Measurements from ENCODE around the gene HAPSTR1. TPM values are rescaled to one million over a fixed set of nuclear protein-coding genes. Genes with fewer than 3 reads are reported as not detected.

The HAPSTR1 gene
- total and polyA plus RNA-seq, 2 of the 13 experiments (the other 11 are each of a cell fraction or from before 2014, with no cell fraction given): 25.2 to 83.2 TPM

DNA sequence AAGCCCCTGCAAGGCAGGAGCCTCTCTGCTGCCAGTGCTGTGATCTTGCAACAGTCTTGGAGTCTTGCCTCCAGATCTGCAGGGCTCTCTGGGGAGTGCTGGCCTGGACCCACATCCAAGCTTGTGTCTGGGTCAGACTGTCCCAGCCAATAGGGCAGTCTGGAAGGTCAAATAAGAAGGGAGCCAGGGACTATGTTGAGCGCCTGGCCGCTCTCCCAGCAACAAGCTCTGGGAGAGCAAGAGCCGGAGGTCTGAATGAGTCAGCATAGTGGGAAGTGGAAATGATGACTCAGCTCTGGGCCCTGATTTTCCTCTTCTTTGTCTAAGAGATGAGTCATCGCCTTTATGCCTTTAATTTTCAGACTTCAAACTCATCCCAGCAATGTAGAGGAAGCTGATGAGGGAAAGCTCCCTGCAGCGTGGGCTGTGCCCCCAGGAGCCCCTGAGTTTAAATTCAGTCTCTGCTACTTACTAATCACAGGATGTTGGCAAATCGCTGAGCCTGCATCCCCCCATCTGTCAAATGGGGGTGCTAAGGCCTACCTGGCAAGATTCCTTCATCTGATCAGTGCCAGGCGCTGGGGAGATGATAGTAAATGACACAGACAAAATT lies 43.6 kb upstream of the HAPSTR1 start (continued):
- TF ChIP-seq, protein P1, sequence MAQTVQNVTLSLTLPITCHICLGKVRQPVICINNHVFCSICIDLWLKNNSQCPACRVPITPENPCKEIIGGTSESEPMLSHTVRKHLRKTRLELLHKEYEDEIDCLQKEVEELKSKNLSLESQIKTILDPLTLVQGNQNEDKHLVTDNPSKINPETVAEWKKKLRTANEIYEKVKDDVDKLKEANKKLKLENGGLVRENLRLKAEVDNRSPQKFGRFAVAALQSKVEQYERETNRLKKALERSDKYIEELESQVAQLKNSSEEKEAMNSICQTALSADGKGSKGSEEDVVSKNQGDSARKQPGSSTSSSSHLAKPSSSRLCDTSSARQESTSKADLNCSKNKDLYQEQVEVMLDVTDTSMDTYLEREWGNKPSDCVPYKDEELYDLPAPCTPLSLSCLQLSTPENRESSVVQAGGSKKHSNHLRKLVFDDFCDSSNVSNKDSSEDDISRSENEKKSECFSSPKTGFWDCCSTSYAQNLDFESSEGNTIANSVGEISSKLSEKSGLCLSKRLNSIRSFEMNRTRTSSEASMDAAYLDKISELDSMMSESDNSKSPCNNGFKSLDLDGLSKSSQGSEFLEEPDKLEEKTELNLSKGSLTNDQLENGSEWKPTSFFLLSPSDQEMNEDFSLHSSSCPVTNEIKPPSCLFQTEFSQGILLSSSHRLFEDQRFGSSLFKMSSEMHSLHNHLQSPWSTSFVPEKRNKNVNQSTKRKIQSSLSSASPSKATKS (CRISPR knock-in tag; IDR thresholded peaks at IDR 0.05): no peak
- TF ChIP-seq ZNF816 (CRISPR knock-in tag; IDR thresholded peaks at IDR 0.05; ENCODE audit: borderline replicate concordance) (0 out of 2 replicates have a peak, but pooled peaks have one; percentile 43), ATRX (CRISPR knock-in tag; IDR thresholded peaks at IDR 0.05; ENCODE audit: borderline replicate concordance) (no peak), NFE2L1 (CRISPR knock-in tag; IDR thresholded peaks at IDR 0.05; ENCODE audit: borderline replicate concordance) (no peak), MIXL1 (CRISPR knock-in tag; IDR thresholded peaks at IDR 0.05) (peak; percentile 71), ZNF382 (CRISPR knock-in tag; IDR thresholded peaks at IDR 0.05; ENCODE audit: borderline replicate concordance) (no peak), ZNF552 (CRISPR knock-in tag; IDR thresholded peaks at IDR 0.05; ENCODE audit: borderline replicate concordance) (no peak), ZNF160 (CRISPR knock-in tag; IDR thresholded peaks at IDR 0.05) (no peak), ZNF704 (CRISPR knock-in tag; IDR thresholded peaks at IDR 0.05; ENCODE audit: borderline replicate concordance) (no peak), PHF8 (CRISPR knock-in tag; IDR thresholded peaks at IDR 0.05) (peak; percentile 25; the same call in 1 of the 2 replicates), ZNF557 (CRISPR knock-in tag; IDR thresholded peaks at IDR 0.05) (no peak), IRF2 (CRISPR knock-in tag; IDR thresholded peaks at IDR 0.05) (no peak), EHMT2 (IDR thresholded peaks at IDR 0.05; ENCODE audit: borderline replicate concordance, low read depth, low read length) (peak; percentile 76; the same call in 1 of the 2 replicates), ZNF841 (CRISPR knock-in tag; IDR thresholded peaks at IDR 0.05; ENCODE audit: borderline replicate concordance) (no peak), SP5 (CRISPR knock-in tag; IDR thresholded peaks at IDR 0.05; ENCODE audit: borderline replicate concordance, low read depth) (no peak), ZNF121 (CRISPR knock-in tag; IDR thresholded peaks at IDR 0.05) (no peak), ZNF670 (CRISPR knock-in tag; IDR thresholded peaks at IDR 0.05; ENCODE audit: borderline replicate concordance) (no peak; the same call in 1 of the 2 replicates), TARDBP (CRISPR knock-in tag; IDR thresholded peaks at IDR 0.05) (no peak), PAF1 (CRISPR knock-in tag; IDR thresholded peaks at IDR 0.05) (no peak), MTF1 (CRISPR knock-in tag; IDR thresholded peaks at IDR 0.05) (no peak), ZFX (CRISPR knock-in tag; IDR thresholded peaks at IDR 0.05; ENCODE audit: low read depth) (peak; percentile 72; the same call in 1 of the 2 replicates), ZNF33A (CRISPR knock-in tag; IDR thresholded peaks at IDR 0.05; ENCODE audit: borderline replicate concordance) (peak; percentile 75; the same call in 1 of the 2 replicates), NAIF1 (CRISPR knock-in tag; IDR thresholded peaks at IDR 0.05; ENCODE audit: borderline replicate concordance) (no peak)
- TF ChIP-seq, protein P2, sequence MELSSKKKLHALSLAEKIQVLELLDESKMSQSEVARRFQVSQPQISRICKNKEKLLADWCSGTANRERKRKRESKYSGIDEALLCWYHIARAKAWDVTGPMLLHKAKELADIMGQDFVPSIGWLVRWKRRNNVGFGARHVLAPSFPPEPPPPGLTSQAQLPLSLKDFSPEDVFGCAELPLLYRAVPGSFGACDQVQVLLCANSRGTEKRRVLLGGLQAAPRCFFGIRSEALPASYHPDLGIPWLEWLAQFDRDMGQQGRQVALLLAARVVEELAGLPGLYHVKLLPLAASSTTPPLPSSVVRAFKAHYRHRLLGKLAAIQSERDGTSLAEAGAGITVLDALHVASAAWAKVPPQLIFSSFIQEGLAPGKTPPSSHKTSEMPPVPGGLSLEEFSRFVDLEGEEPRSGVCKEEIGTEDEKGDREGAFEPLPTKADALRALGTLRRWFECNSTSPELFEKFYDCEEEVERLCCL (CRISPR knock-in tag; IDR thresholded peaks at IDR 0.05; ENCODE audit: borderline replicate concordance): no peak
- TF ChIP-seq, protein P3, sequence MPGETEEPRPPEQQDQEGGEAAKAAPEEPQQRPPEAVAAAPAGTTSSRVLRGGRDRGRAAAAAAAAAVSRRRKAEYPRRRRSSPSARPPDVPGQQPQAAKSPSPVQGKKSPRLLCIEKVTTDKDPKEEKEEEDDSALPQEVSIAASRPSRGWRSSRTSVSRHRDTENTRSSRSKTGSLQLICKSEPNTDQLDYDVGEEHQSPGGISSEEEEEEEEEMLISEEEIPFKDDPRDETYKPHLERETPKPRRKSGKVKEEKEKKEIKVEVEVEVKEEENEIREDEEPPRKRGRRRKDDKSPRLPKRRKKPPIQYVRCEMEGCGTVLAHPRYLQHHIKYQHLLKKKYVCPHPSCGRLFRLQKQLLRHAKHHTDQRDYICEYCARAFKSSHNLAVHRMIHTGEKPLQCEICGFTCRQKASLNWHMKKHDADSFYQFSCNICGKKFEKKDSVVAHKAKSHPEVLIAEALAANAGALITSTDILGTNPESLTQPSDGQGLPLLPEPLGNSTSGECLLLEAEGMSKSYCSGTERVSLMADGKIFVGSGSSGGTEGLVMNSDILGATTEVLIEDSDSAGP (CRISPR knock-in tag; IDR thresholded peaks at IDR 0.05; ENCODE audit: borderline replicate concordance): peak; percentile 47; the same call in 1 of the 2 replicates
